Pancreas (tissue), 10 donors: Measurements from ENCODE around the gene ESR2. TPM values are rescaled to one million over a fixed set of nuclear protein-coding genes. Genes with fewer than 3 reads are reported as not detected.

Source experiments
- ATAC-seq, 4 donors: fragments of 200-7000 bp; cut with Tn5 transposase; one replicate each; pipeline versions ENCODE4 v1.8.0 to v1.9.1; 2020; ENCODE audit warnings: mild to moderate bottlenecking in 4 of 4, moderate library complexity in 4 of 4
- DNase-seq, 6 donors: peaks; one replicate each; pipeline ENCODE4 v3.0.0-alpha.2; 2020
- FAIRE-seq: peaks from 2 replicates; lab custom pipeline; 2012; peaks lifted over from hg19 to GRCh38; lab: Jason Lieb, UNC
- H3K27ac ChIP-seq, 4 donors: fragments of 200-600 bp; sonication (generic); 1 replicate in 3 of 4; 2 replicates in 1 of 4; pipeline versions ENCODE4 v1.5.0 to v1.8.0; 2020
- H3K27me3 ChIP-seq, 4 donors: fragments of 200-600 bp; one replicate each; pipeline ENCODE4 v1.8.0; 2021
- H3K36me3 ChIP-seq, 3 donors: fragments of 200-600 bp; sonication (generic) in 1 of 3; one replicate each; pipeline versions ENCODE4 v1.5.0 to v1.8.0; 2020 to 2021
- H3K4me1 ChIP-seq, 3 donors: fragments of 200-600 bp; one replicate each; pipeline ENCODE4 v1.8.0; 2021
- H3K4me3 ChIP-seq, 4 donors: fragments of 200-600 bp; sonication (generic) in 2 of 4; one replicate each; pipeline versions ENCODE4 v1.5.0 to v1.8.0; 2020 to 2021
- H3K9me3 ChIP-seq, 4 donors: fragments of 200-600 bp; one replicate each; pipeline ENCODE4 v1.8.0; 2021
- CTCF ChIP-seq, 4 donors: fragments of 200-600 bp; sonication (generic) in 3 of 4; IDR thresholded peaks; one replicate each; pipeline versions ENCODE4 v1.5.0 to v1.8.0; 2021; ENCODE audit warnings: antibody characterized with exemption in 4 of 4
- WGBS, 2 donors: extraction: QIAGEN DNeasy Blood & Tissue Kit; methylation state at CpG; one replicate each; pipeline ENCODE4 v1.1.7; 2013; 5-methylcytosine and 5-hydroxymethylcytosine counted together
- intact Hi-C, 3 donors: fragments of 100-400 bp; cut with DNase I; formaldehyde crosslinking; loops; one replicate each; pipeline versions ENCODE4 v1.11.1 to v1.14.2; 2022
- polyA plus RNA-seq, 2 donors: library from polyadenylated mRNA; stranded (reverse); fragments of 200-250 nt; gene quantifications; one replicate each; pipeline ENCODE4 v1.2.3, GENCODE V29; 2013
- total RNA-seq, 6 donors: library from RNA; stranded (reverse); fragmentation: NEBNext Ultra II Directional in 4 of 6; extraction: Animal tissue kit (Norgen Biotek cat#: 25700) in 4 of 6; gene quantifications; one replicate each; pipeline versions ENCODE4 v1.2.1 to v1.2.4, GENCODE V29; 2021 to 2023
- donor health status: healthy with polysubstance abuse.
- donor health status: DM: no; HTN: no; CAD: no; lungs with moderate emphysema.
- donor health status: DM: no; HTN: no; CAD: no.
- donor health status: control.
- donor health status: control.
- donor health status: Bipolar disorder and iron deficiency.
- donor health status: DM: yes; HTN: yes; CAD: no.
- donor health status: DM: no; HTN: no; CAD: no.
- donor health status: DM: no; HTN: no; CAD: no.
- donor health status: DM: yes; HTN: yes; CAD: no.

Gene ESR2
- total and polyA plus RNA-seq, 8 donors: 0.08 to 0.78 (median 0.19) TPM

- no peak for ATAC-seq
- no peaks in the 10 kb centered on the region for H3K9me3 ChIP-seq
- H3K36me3 ChIP-seq: no peaks in the 10 kb centered on the region
- no peak for DNase-seq
- no peak overlapping the region for H3K4me3 ChIP-seq
- no peak overlapping the region for H3K27ac ChIP-seq
- peaks cover 0 to 17% (median 5%) of the 10 kb centered on the region in 3 donors for H3K4me1 ChIP-seq
- H3K27me3 ChIP-seq: no peaks in the 10 kb centered on the region
- 51 to 54% methylated on average over 3 of the region's 3 CpGs for WGBS, 2 donors
- TF ChIP-seq CTCF (IDR thresholded peaks at IDR 0.05): no peak
- intact Hi-C loops: no loop called here
- no peak for FAIRE-seq
Observed at GRCh38 chr14:64253672-64254071, 40.5 kb downstream of the ESR2 start.

- 25 to 29% methylated on average over 7 of the region's 7 CpGs for WGBS, 2 donors
- no peaks in the 10 kb centered on the region for H3K27me3 ChIP-seq
- peaks cover 0 to 24% (median 7%) of the 10 kb centered on the region in 3 donors for H3K4me1 ChIP-seq
- no peaks in the 10 kb centered on the region for H3K36me3 ChIP-seq
- intact Hi-C loops: no loop called here
- H3K27ac ChIP-seq: peak overlapping the region in 2 of 4 donors; percentile 5 to 48
- FAIRE-seq (no peak), ATAC-seq (peak in 3 of 4 donors; percentile 60 to 82 (median 80)), DNase-seq (peak in 1 of 6 donors; percentile 43)
- TF ChIP-seq CTCF (IDR thresholded peaks at IDR 0.05): no peak
- no peaks in the 10 kb centered on the region for H3K9me3 ChIP-seq
- H3K4me3 ChIP-seq: no peak overlapping the region
Observed at GRCh38 chr14:64249363-64249762, 44.8 kb downstream of the ESR2 start.

- Histone ChIP-seq H3K27ac (peak overlapping the region in 2 of 4 donors; percentile 5 to 48), H3K4me3 (no peak overlapping the region), H3K4me1 (peaks cover 0 to 27% (median 7%) of the 10 kb centered on the region in 3 donors), H3K36me3 (no peaks in the 10 kb centered on the region), H3K9me3 (no peaks in the 10 kb centered on the region), H3K27me3 (no peaks in the 10 kb centered on the region)
- intact Hi-C loops: no loop called here
- WGBS, 2 donors: 68 to 69% methylated on average over 4 of the region's 4 CpGs
- ATAC-seq (peak in 3 of 4 donors; percentile 26 to 57 (median 31)), FAIRE-seq (no peak), DNase-seq (no peak)
- no peak for TF ChIP-seq CTCF (IDR thresholded peaks at IDR 0.05)
Observed at GRCh38 chr14:64248689-64249088, 45.5 kb downstream of the ESR2 start.

- WGBS, 2 donors: 39 to 54% methylated on average over 3 of the region's 3 CpGs
Observed at GRCh38 chr14:64247195-64247594, 47.0 kb downstream of the ESR2 start.

More at GRCh38 chr14:64247195-64247594, 47.0 kb downstream of the ESR2 start:
- no peak for TF ChIP-seq CTCF (IDR thresholded peaks at IDR 0.05)
- Histone ChIP-seq H3K4me3 (no peak overlapping the region), H3K27me3 (no peaks in the 10 kb centered on the region), H3K36me3 (no peaks in the 10 kb centered on the region), H3K4me1 (peaks cover 0 to 27% (median 7%) of the 10 kb centered on the region in 3 donors), H3K9me3 (no peaks in the 10 kb centered on the region), H3K27ac (no peak overlapping the region)
- ATAC-seq: peak in 1 of 4 donors; percentile 20
- DNase-seq: no peak
- no peak for FAIRE-seq
- intact Hi-C loops: no loop called here
